Activated T-cell treated with anti-CD3 and anti-CD28 coated beads, Interleukin-2, amount 50 U/mL, for 24 hours (primary cell): ENCODE measurements around the gene PPTC7.
"Not testable (repeated sequence)": the region's sequence is repeated elsewhere in the genome, so short reads cannot be mapped to it uniquely, and the experiment has no call there.

Experiments
- DNase-seq: peaks from one replicate; pipeline ENCODE4 v3.0.0-alpha.2; 2020
- H3K27ac Mint-ChIP-seq: 2 replicates; pipeline ENCODE4 v1.8.0; 2020; ENCODE audit warnings: mild to moderate bottlenecking, mixed read lengths
- H3K27me3 Mint-ChIP-seq: 2 replicates; pipeline ENCODE4 v1.8.0; 2020; ENCODE audit warnings: mixed read lengths
- H3K36me3 Mint-ChIP-seq: 2 replicates; pipeline ENCODE4 v1.8.0; 2020; ENCODE audit warnings: low read depth, mixed read lengths
- H3K4me1 Mint-ChIP-seq: 2 replicates; pipeline ENCODE4 v1.8.0; 2020; ENCODE audit warnings: low read depth, mixed read lengths
- H3K4me3 Mint-ChIP-seq: 2 replicates; pipeline ENCODE4 v1.8.0; 2020; ENCODE audit warnings: mild to moderate bottlenecking, moderate library complexity, mixed read lengths
- H3K9me3 Mint-ChIP-seq: 2 replicates; pipeline ENCODE4 v1.8.0; 2020; ENCODE audit warnings: mixed read lengths

The PPTC7 gene

DNA sequence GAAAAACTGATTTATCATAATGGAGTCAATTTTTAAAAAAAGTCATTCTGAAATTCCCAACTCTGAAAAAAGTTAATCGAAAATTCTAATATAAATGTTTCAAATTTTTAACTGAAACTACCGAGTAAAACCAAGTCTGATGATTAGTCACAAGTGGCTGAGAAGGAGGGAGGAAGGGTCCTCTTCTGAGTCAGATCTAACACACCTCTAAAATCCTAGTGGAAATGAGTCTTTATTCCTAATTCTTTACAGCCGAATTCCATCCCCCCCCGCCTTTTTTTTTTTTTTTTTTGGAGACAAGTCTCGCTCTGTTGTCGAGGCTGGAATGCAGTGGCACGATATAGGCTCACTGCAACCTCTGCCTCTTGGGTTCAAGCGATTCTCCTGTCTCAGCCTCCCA lies 43.1 kb downstream of the PPTC7 start:
- Mint-ChIP-seq H3K4me1 (peaks cover 50% of the 10 kb centered on the region), H3K4me3 (no peak overlapping the region), H3K36me3 (peaks cover 94% of the 10 kb centered on the region)

DNA sequence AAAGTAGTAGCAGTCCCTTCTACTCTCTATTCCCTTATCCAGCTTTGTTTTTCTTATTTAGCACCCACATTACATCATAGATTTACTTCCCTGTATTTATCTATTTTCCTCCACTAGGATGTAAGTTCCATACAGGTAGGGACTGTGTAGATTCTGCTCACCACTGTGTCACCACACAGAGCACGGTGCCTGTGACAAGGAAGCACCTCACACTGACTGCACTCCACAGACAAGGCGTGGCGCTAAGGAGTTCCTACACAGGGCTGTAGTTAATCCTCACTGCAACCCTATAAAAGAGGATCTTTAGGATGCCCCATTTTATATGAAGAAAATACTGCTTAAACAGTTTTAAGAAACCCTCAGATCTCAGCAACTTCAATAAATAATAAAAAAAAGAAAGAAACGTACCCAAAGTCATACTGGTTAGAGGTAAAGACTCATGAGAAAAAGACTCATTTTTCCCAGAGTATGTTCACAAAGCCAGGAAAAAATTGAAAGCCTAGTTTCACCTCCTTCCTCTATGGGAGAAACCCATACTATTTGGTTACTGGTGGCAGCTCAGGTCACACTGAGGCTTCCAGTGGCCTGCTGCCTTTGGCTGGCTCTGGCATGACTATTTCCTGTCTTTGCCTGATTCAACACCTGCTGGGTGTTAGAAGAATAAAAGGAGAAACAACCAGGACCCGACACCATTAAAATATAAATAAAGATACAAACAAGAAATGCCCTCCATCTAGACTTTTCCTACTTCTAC lies 44.1 kb downstream of the PPTC7 start:
- Mint-ChIP-seq H3K4me3 (no peak overlapping the region), H3K9me3 (no peaks in the 10 kb centered on the region), H3K27ac (peak overlapping the region; percentile 57), H3K36me3 (peaks cover 96% of the 10 kb centered on the region), H3K4me1 (peaks cover 59% of the 10 kb centered on the region), H3K27me3 (no peaks in the 10 kb centered on the region)
- DNase-seq = no peak

More for the DNA sequence above, 43.1 kb downstream of the PPTC7 start:
- H3K9me3 Mint-ChIP-seq = no peaks in the 10 kb centered on the region
- H3K27ac Mint-ChIP-seq = peak overlapping the region; percentile 80
- H3K27me3 Mint-ChIP-seq = no peaks in the 10 kb centered on the region
- no peak for DNase-seq

DNA sequence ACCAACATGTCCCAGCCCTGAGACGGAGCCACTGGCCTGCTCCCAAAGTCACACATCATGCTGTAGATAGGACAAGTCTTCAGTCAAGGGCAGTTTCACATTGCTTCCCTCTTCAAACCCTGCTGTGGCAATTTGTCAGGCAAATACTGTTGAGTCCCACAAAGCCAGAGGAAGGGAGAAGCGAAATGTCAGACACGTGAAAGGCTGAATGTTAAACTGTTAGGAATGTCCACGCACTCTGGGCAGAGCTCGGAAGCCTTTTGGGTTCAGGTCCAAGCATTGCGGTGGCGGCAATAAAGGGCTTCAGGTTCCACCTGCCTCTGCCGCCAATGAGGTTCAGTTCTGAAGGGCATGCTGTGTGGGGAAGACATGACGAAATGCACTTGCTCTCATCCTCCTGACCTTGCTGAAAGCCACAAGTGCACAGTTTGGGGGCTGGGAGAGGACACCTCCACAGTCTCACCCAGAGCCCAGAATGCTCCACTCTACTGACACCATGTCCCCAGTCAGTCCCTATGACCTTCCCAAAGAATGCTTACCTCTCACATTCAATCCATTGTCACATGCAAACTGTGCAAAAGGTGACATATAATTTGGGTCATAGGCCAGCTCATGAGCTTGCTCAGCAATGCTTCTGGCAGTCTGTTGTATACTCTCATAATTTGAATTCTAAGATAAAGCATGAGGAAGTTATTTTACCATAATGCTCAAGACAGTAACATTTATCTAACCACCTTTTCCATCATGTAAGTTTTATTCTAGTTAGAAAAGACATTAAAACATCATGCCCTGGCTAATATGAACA lies 45.3 kb downstream of the PPTC7 start:
- H3K4me3 Mint-ChIP-seq = no peak overlapping the region
- peaks cover 93% of the 10 kb centered on the region for H3K36me3 Mint-ChIP-seq
- H3K4me1 Mint-ChIP-seq = peaks cover 58% of the 10 kb centered on the region
- H3K27ac Mint-ChIP-seq = peak overlapping the region; percentile 77
- H3K9me3 Mint-ChIP-seq = no peaks in the 10 kb centered on the region
- no peak for DNase-seq
- no peaks in the 10 kb centered on the region for H3K27me3 Mint-ChIP-seq

DNA sequence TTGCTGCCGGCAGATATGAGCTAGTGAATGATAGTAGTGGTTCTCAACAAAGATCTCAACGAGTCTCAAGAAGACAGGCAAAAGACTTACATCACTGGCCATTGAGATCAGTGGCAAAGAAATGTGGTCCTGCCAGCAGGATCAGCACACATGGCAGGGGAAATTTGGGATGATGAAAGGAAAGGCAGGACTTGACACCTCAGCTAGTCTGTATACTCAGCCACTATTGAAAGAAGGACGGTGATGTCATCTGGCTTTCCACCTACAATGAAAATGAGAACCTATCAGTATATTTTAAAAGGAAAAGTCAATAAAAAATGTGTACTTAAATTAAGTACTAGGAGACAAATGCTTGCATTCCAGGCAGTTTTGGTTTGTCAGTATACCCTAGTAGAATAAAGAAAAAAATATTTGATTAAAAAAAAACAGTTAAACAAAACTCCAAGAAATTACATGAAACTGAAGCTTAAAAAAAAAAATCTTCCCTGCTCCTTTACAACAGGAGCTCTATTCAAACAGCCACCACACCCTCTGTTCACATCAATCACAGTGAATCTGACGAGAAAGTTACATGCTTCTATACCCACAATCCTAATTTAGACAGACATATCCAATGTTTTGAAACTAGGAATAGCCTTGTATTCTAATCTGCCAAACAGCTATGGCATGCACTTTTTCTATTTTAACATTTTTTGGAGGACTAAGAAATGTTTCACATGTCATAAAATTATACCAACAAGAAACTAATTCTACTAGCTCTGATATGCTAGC lies 46.1 kb downstream of the PPTC7 start:
- DNase-seq = no peak
- H3K36me3 Mint-ChIP-seq = peaks cover 91% of the 10 kb centered on the region
- peaks cover 58% of the 10 kb centered on the region for H3K4me1 Mint-ChIP-seq
- no peaks in the 10 kb centered on the region for H3K9me3 Mint-ChIP-seq
- H3K4me3 Mint-ChIP-seq = no peak overlapping the region
- H3K27me3 Mint-ChIP-seq = no peaks in the 10 kb centered on the region
- H3K27ac Mint-ChIP-seq = peak overlapping the region; percentile 71

DNA sequence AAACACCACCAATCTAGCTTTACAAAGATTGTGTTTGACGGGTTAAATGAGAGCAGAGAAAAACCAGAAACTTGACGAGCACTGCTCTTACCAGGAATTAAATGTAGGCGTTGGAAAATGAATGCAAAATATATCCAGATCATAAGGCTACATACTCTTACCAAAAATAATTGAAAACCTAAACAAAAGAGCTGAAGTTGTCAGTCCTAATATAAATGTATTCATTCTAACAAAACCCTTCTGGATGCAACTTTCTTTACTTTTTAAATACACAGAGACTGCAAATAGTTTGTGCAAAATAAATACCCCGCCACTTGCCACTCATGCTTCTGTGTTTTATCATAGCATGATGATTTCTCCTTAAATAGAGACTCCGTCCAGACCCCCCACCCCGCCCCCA lies 48.3 kb downstream of the PPTC7 start:
- no peak overlapping the region for H3K27ac Mint-ChIP-seq
- H3K4me3 Mint-ChIP-seq = no peak overlapping the region
- no peaks in the 10 kb centered on the region for H3K27me3 Mint-ChIP-seq
- no peaks in the 10 kb centered on the region for H3K9me3 Mint-ChIP-seq
- peaks cover 94% of the 10 kb centered on the region for H3K36me3 Mint-ChIP-seq
- no peak for DNase-seq
- peaks cover 66% of the 10 kb centered on the region for H3K4me1 Mint-ChIP-seq

DNA sequence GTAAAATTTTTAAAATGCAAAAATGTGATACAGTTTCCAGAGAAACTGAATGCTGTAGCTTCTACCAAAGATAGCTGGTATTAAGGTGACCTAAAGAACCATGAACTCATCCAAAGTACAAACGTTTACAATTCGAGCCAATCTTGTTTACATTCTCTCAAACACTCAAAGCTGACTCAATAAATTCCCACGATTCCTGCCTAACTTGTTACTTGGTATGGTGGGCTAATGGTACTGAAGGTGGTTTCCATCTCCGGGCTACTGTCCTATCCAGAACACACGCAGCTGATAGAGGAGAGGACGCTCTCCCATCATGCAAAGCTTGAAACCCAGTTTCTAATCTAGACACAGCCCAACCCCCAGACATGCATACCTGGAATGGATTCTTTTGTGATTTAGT lies 49.5 kb downstream of the PPTC7 start:
- Mint-ChIP-seq H3K9me3 (no peaks in the 10 kb centered on the region), H3K36me3 (peaks cover 89% of the 10 kb centered on the region), H3K27ac (peak overlapping the region; percentile 59), H3K4me1 (peaks cover 57% of the 10 kb centered on the region), H3K4me3 (no peak overlapping the region), H3K27me3 (no peaks in the 10 kb centered on the region)
- DNase-seq = no peak

DNA sequence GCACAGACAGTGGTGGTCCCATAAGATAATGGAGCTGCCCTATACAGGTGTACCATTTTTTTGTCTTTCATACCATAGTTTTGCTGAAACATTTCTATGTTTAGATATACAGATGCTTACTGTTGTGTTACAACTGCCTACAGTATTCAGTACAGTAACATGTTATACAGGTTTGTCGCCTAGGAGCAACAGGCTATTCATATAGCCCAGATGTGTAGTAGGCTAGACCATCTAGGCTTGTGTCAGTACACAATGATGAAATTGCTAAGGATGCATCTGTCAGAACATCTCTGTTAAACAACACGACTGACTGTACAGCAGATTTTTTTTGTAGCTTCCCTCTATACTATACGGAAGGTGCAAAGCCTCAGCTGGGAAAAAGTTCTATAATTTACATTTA lies 50.5 kb downstream of the PPTC7 start:
- Mint-ChIP-seq H3K4me1 (peaks cover 54% of the 10 kb centered on the region), H3K27ac (no peak overlapping the region), H3K9me3 (no peaks in the 10 kb centered on the region), H3K36me3 (peaks cover 80% of the 10 kb centered on the region), H3K4me3 (no peak overlapping the region), H3K27me3 (no peaks in the 10 kb centered on the region)
- DNase-seq = no peak

DNA sequence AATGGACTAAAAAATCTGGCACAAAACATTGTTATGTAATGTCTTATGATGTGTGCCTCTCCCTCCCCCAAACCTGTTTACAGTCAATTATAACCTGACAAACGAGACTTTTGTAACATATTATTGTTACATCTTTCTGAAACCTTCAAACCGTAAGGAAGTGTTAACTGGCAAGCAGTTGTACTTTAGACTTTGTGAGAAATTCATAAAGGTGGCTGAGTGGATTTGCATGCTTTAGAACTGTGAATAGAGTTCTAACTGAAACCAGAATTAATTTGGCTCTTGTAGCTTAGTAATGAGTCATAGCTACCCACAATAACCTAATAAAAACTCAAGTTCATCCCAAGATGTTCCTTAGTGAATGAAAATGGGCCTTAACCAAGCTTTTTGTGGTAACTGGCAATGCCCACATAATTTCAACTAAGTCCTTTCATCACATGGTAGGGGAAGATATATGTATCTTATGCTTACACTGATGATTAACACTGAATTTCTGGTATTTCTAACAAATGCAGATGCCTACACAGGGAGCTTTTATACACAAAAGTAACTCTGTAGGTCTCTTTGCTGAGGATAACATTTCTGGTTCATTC lies 51.3 kb downstream of the PPTC7 start:
- no peak for DNase-seq
- Mint-ChIP-seq H3K4me1 (peaks cover 49% of the 10 kb centered on the region), H3K4me3 (no peak overlapping the region), H3K36me3 (peaks cover 72% of the 10 kb centered on the region), H3K27ac (peak overlapping the region; percentile 74), H3K27me3 (no peaks in the 10 kb centered on the region), H3K9me3 (no peaks in the 10 kb centered on the region)

DNA sequence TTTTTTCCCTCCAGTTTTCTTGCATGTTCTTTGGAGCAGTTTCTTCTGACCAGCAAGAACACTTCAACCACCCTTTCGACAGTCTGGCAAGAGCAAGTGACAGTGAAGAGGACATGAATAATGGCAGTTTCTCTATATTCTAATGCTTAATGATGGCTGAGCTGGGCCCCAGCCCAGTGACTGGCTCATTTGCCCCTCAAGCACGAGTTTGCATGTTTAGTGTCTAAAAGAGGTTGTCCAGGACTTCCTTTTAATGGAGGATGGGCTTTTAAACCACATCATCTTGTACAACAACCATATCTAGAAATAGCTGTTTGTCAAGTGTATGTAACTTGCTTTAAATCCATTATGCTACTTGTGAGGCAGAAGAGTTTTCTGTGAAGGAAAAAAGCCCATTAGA lies 52.6 kb downstream of the PPTC7 start:
- H3K4me3 Mint-ChIP-seq = no peak overlapping the region
- peaks cover 58% of the 10 kb centered on the region for H3K36me3 Mint-ChIP-seq
- no peak for DNase-seq
- H3K27ac Mint-ChIP-seq = no peak overlapping the region
- H3K4me1 Mint-ChIP-seq = peaks cover 46% of the 10 kb centered on the region
- no peaks in the 10 kb centered on the region for H3K9me3 Mint-ChIP-seq
- no peaks in the 10 kb centered on the region for H3K27me3 Mint-ChIP-seq

DNA sequence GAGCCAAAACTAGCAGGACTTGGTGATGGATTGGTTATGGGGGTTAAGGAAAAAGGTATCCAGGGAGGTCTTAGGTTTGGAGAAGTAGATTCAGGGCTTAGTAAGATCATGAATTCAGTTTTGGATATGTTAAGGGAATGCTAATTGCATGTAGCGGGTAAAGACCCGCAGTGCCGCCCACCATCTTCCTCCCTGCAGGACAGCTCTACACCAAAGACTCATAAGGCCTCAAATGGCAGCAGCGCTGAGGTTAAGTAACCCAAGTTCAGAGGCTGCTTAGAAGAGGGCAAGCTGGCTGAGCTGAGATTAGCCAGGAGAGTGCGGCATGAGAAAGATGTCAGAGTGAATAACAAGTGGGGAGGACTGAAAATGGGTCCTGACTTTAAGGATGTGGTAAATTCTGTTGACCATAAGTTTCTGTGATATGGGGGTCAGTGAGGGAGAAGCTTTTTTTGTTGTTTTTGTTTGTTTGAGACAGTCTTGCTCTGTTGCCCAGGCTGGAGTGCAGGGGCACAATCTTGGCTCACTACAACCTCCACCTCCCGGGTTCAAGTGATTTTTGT lies 54.8 kb downstream of the PPTC7 start:
- Mint-ChIP-seq H3K36me3 (peaks cover 39% of the 10 kb centered on the region), H3K9me3 (no peaks in the 10 kb centered on the region), H3K27ac (no peak overlapping the region), H3K4me1 (peaks cover 30% of the 10 kb centered on the region), H3K4me3 (no peak overlapping the region), H3K27me3 (no peaks in the 10 kb centered on the region)
- DNase-seq = no peak

DNA sequence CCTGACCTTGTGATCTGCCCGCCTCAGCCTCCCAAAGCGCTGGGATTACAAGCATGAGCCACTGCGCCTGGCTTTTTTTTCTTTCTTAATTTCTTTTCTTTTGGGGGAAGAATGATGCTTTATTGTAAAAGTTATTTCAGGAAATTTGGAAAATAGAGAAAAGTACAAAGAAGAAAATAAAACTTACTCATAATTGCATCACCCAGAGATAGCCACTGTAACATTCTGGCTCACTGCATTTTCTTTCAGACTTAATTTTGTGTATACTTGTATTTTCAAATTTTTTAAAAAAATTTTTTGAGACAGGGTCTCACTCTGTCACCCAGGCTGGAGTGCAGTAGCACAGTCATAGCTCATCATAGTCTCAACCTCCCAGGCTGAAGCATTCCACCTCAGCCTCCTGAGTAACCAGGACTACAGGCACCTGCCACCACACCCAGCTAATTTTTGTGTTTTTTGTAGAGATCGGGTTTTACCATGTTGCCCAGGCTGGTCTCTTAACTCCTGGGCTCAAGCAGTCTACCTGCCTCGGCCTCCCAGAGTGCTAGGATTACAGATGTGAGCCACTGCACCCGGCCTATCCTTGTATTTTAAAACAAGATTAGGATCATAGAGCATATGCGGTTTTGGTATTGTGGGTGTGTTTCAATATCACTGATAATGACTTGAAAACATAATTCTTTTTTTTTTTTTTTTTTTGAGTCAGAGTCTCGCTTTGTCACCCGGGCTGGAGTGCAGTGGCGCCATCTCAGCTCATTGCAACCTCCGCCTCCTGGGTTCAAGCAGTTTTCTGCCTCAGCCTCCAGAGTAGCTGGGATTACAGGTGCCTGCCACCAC lies 62.0 kb downstream of the PPTC7 start:
- peaks cover 15% of the 10 kb centered on the region for H3K4me1 Mint-ChIP-seq
- not testable (repeated sequence) for H3K36me3 Mint-ChIP-seq, H3K9me3 Mint-ChIP-seq, H3K4me3 Mint-ChIP-seq, H3K27me3 Mint-ChIP-seq
- DNase-seq = peak; percentile 43
- H3K27ac Mint-ChIP-seq = peak overlapping the region; percentile 82

DNA sequence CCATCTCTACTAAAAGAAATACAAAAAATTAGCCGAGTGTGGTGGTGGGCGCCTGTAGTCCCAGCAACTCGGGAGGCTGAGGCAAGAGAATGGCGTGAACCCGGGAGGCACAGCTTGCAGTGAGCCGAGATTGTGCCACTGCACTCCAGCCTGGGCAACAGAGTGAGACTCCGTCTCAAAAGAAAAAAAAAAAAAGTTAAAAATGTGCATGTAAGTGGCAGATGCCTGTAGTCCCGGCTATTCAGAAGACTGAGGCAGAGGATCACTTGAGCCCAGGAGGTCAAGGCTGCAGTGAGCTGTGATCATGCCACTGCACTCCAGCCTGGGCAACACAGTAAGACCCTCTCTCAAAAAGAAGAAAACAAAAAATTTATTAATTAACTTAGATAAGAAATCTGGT lies 65.1 kb downstream of the PPTC7 start:
- not testable (repeated sequence) for H3K4me3 Mint-ChIP-seq, H3K27me3 Mint-ChIP-seq, DNase-seq, H3K9me3 Mint-ChIP-seq, H3K27ac Mint-ChIP-seq, H3K36me3 Mint-ChIP-seq
- H3K4me1 Mint-ChIP-seq = peaks cover 16% of the 10 kb centered on the region

DNA sequence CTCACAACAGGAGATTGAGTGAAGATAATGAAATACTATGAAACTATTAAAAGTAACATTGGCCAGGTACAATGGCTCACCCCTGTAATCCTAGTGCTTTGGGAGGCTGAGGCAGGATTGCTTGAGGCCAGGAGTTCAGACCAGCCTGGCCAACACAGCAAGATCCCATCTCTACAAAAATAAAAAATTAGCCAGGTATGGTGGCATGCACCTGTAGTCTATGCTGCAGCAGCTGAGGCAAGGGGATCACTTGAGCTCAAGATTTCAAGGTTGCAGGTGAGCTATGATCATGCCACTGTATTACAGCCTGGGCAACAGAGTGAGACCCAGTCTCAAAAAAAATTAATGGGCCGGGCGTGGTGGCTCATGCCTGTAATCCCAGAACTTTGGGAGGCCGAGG lies 66.1 kb downstream of the PPTC7 start:
- no peak overlapping the region for H3K4me3 Mint-ChIP-seq
- H3K9me3 Mint-ChIP-seq = no peaks in the 10 kb centered on the region
- no peaks in the 10 kb centered on the region for H3K36me3 Mint-ChIP-seq
- H3K4me1 Mint-ChIP-seq = peaks cover 12% of the 10 kb centered on the region
- H3K27ac Mint-ChIP-seq = no peak overlapping the region
- no peaks in the 10 kb centered on the region for H3K27me3 Mint-ChIP-seq
- DNase-seq = no peak
